Retina (tissue), 1 donor: ENCODE data around the gene METRN.
A peak's percentile ranks its signal among the peaks of the same experiment; 100 is the strongest.

Source experiments
- DNase-seq: peaks from one replicate; pipeline ENCODE4 v3.0.0-alpha.2; 2016

METRN gene

GRCh38 chr16:725463-726187 is 10.7 kb downstream of the METRN start:
- peak; percentile 16 for DNase-seq

GRCh38 chr16:726188-726437 is 11.2 kb downstream of the METRN start:
- no peak for DNase-seq

- peak; percentile 47 for DNase-seq
These were observed 11.7 kb downstream of the METRN start, which contains the start of the genes CCDC78 and HAGHL for GRCh38 chr16:726438-727290. TSS of gene CCDC78 (minus strand) at chr16:726443. CDS start at chr16:726367, 76 bp downstream. TSS of gene HAGHL (plus strand) at chr16:727106. CDS start at chr16:727510, 404 bp downstream.

GRCh38 chr16:727291-727977 is 12.5 kb downstream of the METRN start:
- DNase-seq, result peak; percentile 63

GRCh38 chr16:728131-728889 is 13.4 kb downstream of the METRN start:
- DNase-seq, result peak; percentile 64

- DNase-seq, result peak; percentile 12
These were observed 14.2 kb downstream of the METRN start for GRCh38 chr16:728890-729744.

GRCh38 chr16:729768-730665 is 15.1 kb downstream of the METRN start:
- no peak for DNase-seq

GRCh38 chr16:730666-731509 is 16.0 kb downstream of the METRN start:
- no peak for DNase-seq

GRCh38 chr16:732332-732731 is 17.4 kb downstream of the METRN start:
- DNase-seq, result no peak

GRCh38 chr16:732936-733335 is 18.0 kb downstream of the METRN start:
- no peak for DNase-seq

GRCh38 chr16:733382-734207 is 18.7 kb downstream of the METRN start:
- DNase-seq, result peak; percentile 9

GRCh38 chr16:734208-734980 is 19.5 kb downstream of the METRN start:
- DNase-seq, result no peak

GRCh38 chr16:734981-735881 is 20.3 kb downstream of the METRN start:
- no peak for DNase-seq

GRCh38 chr16:735982-736453 is 21.1 kb downstream of the METRN start:
- DNase-seq, result no peak

- DNase-seq, result no peak
These were observed 22.1 kb downstream of the METRN start for GRCh38 chr16:736936-737481.
